Liver (tissue), 9 donors: Measurements from ENCODE around the gene AGPAT2. TPM values are rescaled to one million over a fixed set of nuclear protein-coding genes. Genes with fewer than 3 reads are reported as not detected.

ENCODE experiments used
- DNase-seq: peaks from one replicate; pipeline ENCODE4 v3.0.0-alpha.2; 2017; ENCODE audit warnings: low spot score
- H3K27ac ChIP-seq, 2 donors: one replicate each; pipeline ENCODE4 v1.7.0; 2013; ENCODE audit warnings: inconsistent platforms in 2 of 2, low read length in 2 of 2, control low read depth in 1 of 2, low read depth in 1 of 2, mild to moderate bottlenecking in 1 of 2
- H3K27me3 ChIP-seq, 4 donors: one replicate each; pipeline versions ENCODE4 v1.6.1 to v1.7.0; 2013; ENCODE audit warnings: low read length in 3 of 4, inconsistent platforms in 1 of 4, mild to moderate bottlenecking in 1 of 4, moderate library complexity in 1 of 4; ENCODE audit not compliant: control insufficient read depth in 4 of 4, insufficient read depth in 4 of 4
- H3K36me3 ChIP-seq, 4 donors: one replicate each; pipeline versions ENCODE4 v1.6.1 to v1.7.0; 2013; ENCODE audit warnings: low read length in 3 of 4, mild to moderate bottlenecking in 3 of 4, low read depth in 1 of 4, moderate library complexity in 1 of 4; ENCODE audit not compliant: control insufficient read depth in 4 of 4, insufficient read depth in 3 of 4
- H3K4me1 ChIP-seq, 4 donors: one replicate each; pipeline versions ENCODE4 v1.6.1 to v1.7.0; 2013; ENCODE audit warnings: low read length in 3 of 4, mild to moderate bottlenecking in 3 of 4, moderate library complexity in 1 of 4; ENCODE audit not compliant: control insufficient read depth in 4 of 4, insufficient read depth in 4 of 4
- H3K4me3 ChIP-seq, 3 donors: one replicate each; pipeline versions ENCODE4 v1.6.1 to v1.7.0; 2013; ENCODE audit warnings: low read length in 3 of 3, control low read depth in 1 of 3, low read depth in 1 of 3, mild to moderate bottlenecking in 1 of 3
- H3K9ac ChIP-seq, 2 donors: one replicate each; pipeline ENCODE4 v1.7.0; 2013; ENCODE audit warnings: low read length in 2 of 2, mild to moderate bottlenecking in 2 of 2, moderate library complexity in 2 of 2, control low read depth in 1 of 2, low read depth in 1 of 2
- H3K9me3 ChIP-seq, 4 donors: one replicate each; pipeline versions ENCODE4 v1.6.1 to v1.7.0; 2013; ENCODE audit warnings: low read length in 3 of 4; ENCODE audit not compliant: control insufficient read depth in 4 of 4
- EGR1 ChIP-seq, 2 donors: IDR thresholded peaks; 2 replicates each; pipeline ENCODE4 v1.6.1; 2016 to 2018; ENCODE audit warnings: antibody characterized with exemption in 2 of 2, low read depth in 2 of 2
- HNF4G ChIP-seq: IDR thresholded peaks from 2 replicates; pipeline ENCODE4 v1.6.1; 2016; ENCODE audit warnings: antibody characterized with exemption
- JUND ChIP-seq, 2 donors: IDR thresholded peaks; 2 replicates each; pipeline ENCODE4 v1.6.1; 2016; ENCODE audit warnings: antibody characterized with exemption in 2 of 2
- NR2F2 ChIP-seq: IDR thresholded peaks from 2 replicates; pipeline ENCODE4 v1.6.1; 2016; ENCODE audit warnings: antibody characterized with exemption
- RXRA ChIP-seq, 2 donors: IDR thresholded peaks; 2 replicates each; pipeline ENCODE4 v1.6.1; 2017 to 2018; ENCODE audit warnings: antibody characterized with exemption in 2 of 2, mild to moderate bottlenecking in 1 of 2
- SP1 ChIP-seq: IDR thresholded peaks from 2 replicates; pipeline ENCODE4 v1.6.1; 2018; ENCODE audit warnings: antibody characterized with exemption, mild to moderate bottlenecking
- YY1 ChIP-seq: IDR thresholded peaks from 2 replicates; pipeline ENCODE4 v1.6.1; 2016; ENCODE audit warnings: antibody characterized with exemption, mild to moderate bottlenecking
- WGBS: extraction: QIAGEN DNeasy Blood & Tissue Kit; methylation state at CpG from one replicate; pipeline ENCODE4 v1.1.7; 2013; 5-methylcytosine and 5-hydroxymethylcytosine counted together
- polyA plus RNA-seq, 2 donors: library from polyadenylated mRNA; stranded (reverse) in 1 of 2; unstranded in 1 of 2; fragments of 200-250 nt in 1 of 2; fragments of >200 nt in 1 of 2; fragmentation: Nextera tagmentation in 1 of 2; extraction: Ambion mirVana in 1 of 2; gene quantifications; one replicate each; pipeline versions ENCODE4 v1.2.1 to v1.2.3, GENCODE V29; 2013 to 2015
- total RNA-seq, 2 donors: library from RNA; depleted of rRNA; stranded (reverse); fragments of >200 nt; gene quantifications; one replicate each; pipeline ENCODE4 v1.2.3, GENCODE V29; 2014
- TF ChIP-seq, protein P1 (sequence below): IDR thresholded peaks from 2 replicates; pipeline ENCODE4 v1.6.1; 2016; ENCODE audit warnings: antibody characterized with exemption
- TF ChIP-seq, protein P2 (sequence below): IDR thresholded peaks from 2 replicates; pipeline ENCODE4 v1.6.1; 2016; ENCODE audit warnings: antibody characterized with exemption, mild to moderate bottlenecking
- donor health status: healthy.
- donor health status: healthy.
- donor health status: healthy.
- donor health status: healthy.
- donor health status: healthy.

The AGPAT2 gene
- total and polyA plus RNA-seq, 4 donors = 75.1 to 222 (median 212) TPM

DNA sequence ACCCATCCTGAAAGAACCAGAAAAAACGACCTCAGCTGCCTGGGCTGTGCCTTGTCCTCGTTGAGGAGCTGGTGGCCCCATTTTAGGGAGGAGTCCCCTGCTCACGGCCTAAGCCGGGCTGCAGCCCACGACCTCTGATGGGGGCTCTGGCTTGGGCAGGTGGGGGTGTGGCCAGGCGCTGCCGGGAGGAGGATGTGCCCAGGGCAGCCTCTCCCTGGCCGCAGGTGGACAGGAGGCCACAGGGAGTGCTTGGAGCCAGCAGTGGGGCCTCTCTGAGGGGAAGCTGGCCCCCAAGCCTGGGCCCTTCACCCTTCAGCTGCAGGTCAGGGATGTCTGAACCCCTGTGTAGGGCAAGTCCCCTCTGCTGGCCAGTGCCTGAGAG is 27.6 kb upstream of the AGPAT2 start:
- no peak overlapping the region for H3K4me3 ChIP-seq
- WGBS = 57% methylated on average over 8 of the region's 8 CpGs
- peak overlapping the region in 1 of 2 donors; percentile 33 for H3K27ac ChIP-seq
- no peak for DNase-seq
- H3K9ac ChIP-seq = no peak overlapping the region
- peaks cover 4 to 26% (median 15%) of the 10 kb centered on the region in 4 donors for H3K4me1 ChIP-seq
- TF ChIP-seq JUND (IDR thresholded peaks at IDR 0.05) (no peak), HNF4G (no peak), YY1 (no peak)
- H3K27me3 ChIP-seq = no peaks in the 10 kb centered on the region
- no peaks in the 10 kb centered on the region for H3K9me3 ChIP-seq
- no peaks in the 10 kb centered on the region for H3K36me3 ChIP-seq

DNA sequence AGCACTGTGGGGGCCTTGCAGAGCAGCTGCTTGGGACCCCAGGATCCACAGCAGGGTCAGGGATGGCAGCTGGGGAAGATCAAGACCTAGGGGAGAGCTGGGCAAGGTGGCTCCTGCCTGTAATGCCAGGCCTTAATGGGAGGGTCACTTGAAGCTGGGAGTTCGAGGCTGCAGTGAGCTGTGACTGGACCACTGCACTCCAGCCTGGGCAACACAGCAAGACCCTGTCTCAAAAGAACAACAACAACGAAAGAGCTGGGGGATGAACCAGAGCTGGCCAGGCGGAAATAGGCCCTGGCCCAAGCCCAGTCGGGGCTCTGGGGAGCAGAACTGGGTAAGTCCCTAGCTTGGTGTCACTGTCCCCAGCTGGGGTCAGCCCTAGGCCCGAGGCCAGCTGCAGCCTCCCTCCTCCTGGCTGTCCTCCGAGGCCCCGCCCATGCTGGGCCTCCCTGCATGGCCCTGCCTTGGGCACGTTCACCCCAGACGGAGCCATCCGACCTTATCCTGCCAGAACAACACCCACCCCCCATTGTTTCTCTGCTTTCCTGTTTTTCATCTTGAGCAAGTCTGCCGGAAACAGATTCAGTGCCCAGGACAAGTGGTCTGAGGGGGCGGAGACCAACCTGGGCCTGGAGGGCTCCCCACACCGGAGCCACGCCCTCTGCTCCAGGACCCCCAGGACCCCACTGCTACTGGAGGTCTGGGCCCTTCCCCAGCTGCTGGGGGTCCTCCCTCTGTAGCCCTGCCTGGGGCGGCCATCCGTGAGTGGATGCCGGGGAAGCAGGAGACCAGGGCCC is 27.0 kb upstream of the AGPAT2 start:
- H3K4me1 ChIP-seq = peaks cover 4 to 21% (median 15%) of the 10 kb centered on the region in 4 donors
- no peak for DNase-seq
- H3K27me3 ChIP-seq = no peaks in the 10 kb centered on the region
- peak overlapping the region; percentile 33 to 46 for H3K27ac ChIP-seq
- H3K36me3 ChIP-seq = no peaks in the 10 kb centered on the region
- TF ChIP-seq NR2F2 (peak; percentile 73), RXRA (IDR thresholded peaks at IDR 0.05) (peak; percentile 23 to 33), SP1 (peak; percentile 21)
- TF ChIP-seq, protein P1, sequence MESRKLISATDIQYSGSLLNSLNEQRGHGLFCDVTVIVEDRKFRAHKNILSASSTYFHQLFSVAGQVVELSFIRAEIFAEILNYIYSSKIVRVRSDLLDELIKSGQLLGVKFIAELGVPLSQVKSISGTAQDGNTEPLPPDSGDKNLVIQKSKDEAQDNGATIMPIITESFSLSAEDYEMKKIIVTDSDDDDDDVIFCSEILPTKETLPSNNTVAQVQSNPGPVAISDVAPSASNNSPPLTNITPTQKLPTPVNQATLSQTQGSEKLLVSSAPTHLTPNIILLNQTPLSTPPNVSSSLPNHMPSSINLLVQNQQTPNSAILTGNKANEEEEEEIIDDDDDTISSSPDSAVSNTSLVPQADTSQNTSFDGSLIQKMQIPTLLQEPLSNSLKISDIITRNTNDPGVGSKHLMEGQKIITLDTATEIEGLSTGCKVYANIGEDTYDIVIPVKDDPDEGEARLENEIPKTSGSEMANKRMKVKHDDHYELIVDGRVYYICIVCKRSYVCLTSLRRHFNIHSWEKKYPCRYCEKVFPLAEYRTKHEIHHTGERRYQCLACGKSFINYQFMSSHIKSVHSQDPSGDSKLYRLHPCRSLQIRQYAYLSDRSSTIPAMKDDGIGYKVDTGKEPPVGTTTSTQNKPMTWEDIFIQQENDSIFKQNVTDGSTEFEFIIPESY = no peak
- TF ChIP-seq, protein P2, sequence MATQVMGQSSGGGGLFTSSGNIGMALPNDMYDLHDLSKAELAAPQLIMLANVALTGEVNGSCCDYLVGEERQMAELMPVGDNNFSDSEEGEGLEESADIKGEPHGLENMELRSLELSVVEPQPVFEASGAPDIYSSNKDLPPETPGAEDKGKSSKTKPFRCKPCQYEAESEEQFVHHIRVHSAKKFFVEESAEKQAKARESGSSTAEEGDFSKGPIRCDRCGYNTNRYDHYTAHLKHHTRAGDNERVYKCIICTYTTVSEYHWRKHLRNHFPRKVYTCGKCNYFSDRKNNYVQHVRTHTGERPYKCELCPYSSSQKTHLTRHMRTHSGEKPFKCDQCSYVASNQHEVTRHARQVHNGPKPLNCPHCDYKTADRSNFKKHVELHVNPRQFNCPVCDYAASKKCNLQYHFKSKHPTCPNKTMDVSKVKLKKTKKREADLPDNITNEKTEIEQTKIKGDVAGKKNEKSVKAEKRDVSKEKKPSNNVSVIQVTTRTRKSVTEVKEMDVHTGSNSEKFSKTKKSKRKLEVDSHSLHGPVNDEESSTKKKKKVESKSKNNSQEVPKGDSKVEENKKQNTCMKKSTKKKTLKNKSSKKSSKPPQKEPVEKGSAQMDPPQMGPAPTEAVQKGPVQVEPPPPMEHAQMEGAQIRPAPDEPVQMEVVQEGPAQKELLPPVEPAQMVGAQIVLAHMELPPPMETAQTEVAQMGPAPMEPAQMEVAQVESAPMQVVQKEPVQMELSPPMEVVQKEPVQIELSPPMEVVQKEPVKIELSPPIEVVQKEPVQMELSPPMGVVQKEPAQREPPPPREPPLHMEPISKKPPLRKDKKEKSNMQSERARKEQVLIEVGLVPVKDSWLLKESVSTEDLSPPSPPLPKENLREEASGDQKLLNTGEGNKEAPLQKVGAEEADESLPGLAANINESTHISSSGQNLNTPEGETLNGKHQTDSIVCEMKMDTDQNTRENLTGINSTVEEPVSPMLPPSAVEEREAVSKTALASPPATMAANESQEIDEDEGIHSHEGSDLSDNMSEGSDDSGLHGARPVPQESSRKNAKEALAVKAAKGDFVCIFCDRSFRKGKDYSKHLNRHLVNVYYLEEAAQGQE = no peak
- 64% methylated on average over 17 of the region's 17 CpGs for WGBS
- no peak overlapping the region for H3K4me3 ChIP-seq
- H3K9me3 ChIP-seq = no peaks in the 10 kb centered on the region
- no peak overlapping the region for H3K9ac ChIP-seq

DNA sequence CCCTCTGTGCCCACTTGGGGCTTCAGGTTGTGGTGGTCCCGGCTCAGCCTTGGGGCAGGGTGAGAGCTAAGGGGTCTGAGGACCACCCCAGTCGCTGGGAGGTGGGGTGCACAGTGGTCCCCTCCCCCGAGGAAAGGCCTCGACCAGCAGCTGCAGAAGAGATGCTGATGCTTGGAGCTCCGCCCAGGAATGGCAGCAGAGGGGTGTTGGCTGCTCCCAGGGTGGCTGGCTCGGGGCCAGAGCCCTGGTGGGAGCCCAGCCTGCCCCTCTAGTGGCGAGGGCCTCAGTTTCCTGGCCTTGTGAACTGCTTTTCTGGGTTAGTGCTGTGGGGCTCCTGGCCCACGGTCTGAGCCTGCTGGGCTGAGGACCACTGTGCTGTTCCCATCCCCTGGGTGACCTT is 26.3 kb upstream of the AGPAT2 start:
- H3K9ac ChIP-seq = no peak overlapping the region
- no peaks in the 10 kb centered on the region for H3K9me3 ChIP-seq
- H3K4me3 ChIP-seq = no peak overlapping the region
- DNase-seq = no peak
- TF ChIP-seq RXRA (IDR thresholded peaks at IDR 0.05) (no peak), JUND (IDR thresholded peaks at IDR 0.05) (no peak), EGR1 (IDR thresholded peaks at IDR 0.05; ENCODE audit: low read depth in 2 of 2) (no peak)
- H3K27me3 ChIP-seq = no peaks in the 10 kb centered on the region
- peak overlapping the region; percentile 31 to 46 for H3K27ac ChIP-seq
- 66% methylated on average over 8 of the region's 8 CpGs for WGBS
- H3K4me1 ChIP-seq = peaks cover 4 to 17% (median 14%) of the 10 kb centered on the region in 4 donors
- H3K36me3 ChIP-seq = no peaks in the 10 kb centered on the region
